Measurements from ENCODE around the gene IFT80. TPM values are rescaled to one million over a fixed set of nuclear protein-coding genes. Genes with fewer than 3 reads are reported as not detected.

IFT80 gene
- total RNA-seq, 1 experiment from 2014 or later = 9.1 TPM

- no TSS peak for BruUV-seq (replicated peaks)
- intact Hi-C loops (cut with micrococcal nuclease) = loop anchor here (10.0 kb wide), 1 partner anchor 185 kb away; the partner anchor contains the start of gene C3orf80
- H3K4me1 ChIP-seq (ENCODE audit: insufficient read depth, low read length) = no peaks in the 10 kb centered on the region
- peaks cover 86% of the 10 kb centered on the region for H3K36me3 ChIP-seq (ENCODE audit: low read depth, low read length)
- H3K79me2 ChIP-seq (ENCODE audit: low read length) = peaks cover 84% of the 10 kb centered on the region
- ATAC-seq (no peak), DNase-seq (no peak)
- ChIA-PET POLR2A (ENCODE audit: unreplicated experiment) (interaction anchor here (0.7 kb wide), 1 partner anchor 159 kb away, joined by 3 read pairs; no protein-coding TSS in a partner anchor), CTCF (no interaction called here)
- no peaks in the 10 kb centered on the region for H3K9me2 ChIP-seq (replicated peaks; ENCODE audit: low read length)
- H4K20me1 ChIP-seq (ENCODE audit: low read length) = peaks cover 39% of the 10 kb centered on the region; the same call in 1 of the 2 replicates
- no peak overlapping the region for H3K27ac ChIP-seq (ENCODE audit: low read length)
- H3K4me2 ChIP-seq (ENCODE audit: low read length) = no peak overlapping the region
- H3K9ac ChIP-seq (ENCODE audit: low read length) = no peak overlapping the region
- TF ChIP-seq CTCF (conservative IDR thresholded peaks at IDR 0.05; ENCODE audit: low read depth, low read length) (no peak), EZH2phosphoT487 (IDR thresholded peaks at IDR 0.05; ENCODE audit: borderline replicate concordance, low read length) (no peak), EZH2 (IDR thresholded peaks at IDR 0.05; ENCODE audit: low read length, unreplicated experiment) (no peak)
- H3F3A ChIP-seq (ENCODE audit: low read length, unreplicated experiment) = peaks cover 18% of the 10 kb centered on the region
- H3K27me3 ChIP-seq (ENCODE audit: low read length) = no peaks in the 10 kb centered on the region
- H2AFZ ChIP-seq (ENCODE audit: low read length) = no peak overlapping the region
- H3K4me3 ChIP-seq (ENCODE audit: low read length) = no peak overlapping the region
- no peaks in the 10 kb centered on the region for H3K9me3 ChIP-seq (ENCODE audit: low read length)
These were observed 11.0 kb upstream of the IFT80 start for GRCh38 chr3:160409812-160410610.

- Histone ChIP-seq H3K27ac (ENCODE audit: low read length) (no peak overlapping the region; the same call in 1 of the 2 replicates), H3K27me3 (ENCODE audit: low read length) (no peaks in the 10 kb centered on the region), H2AFZ (ENCODE audit: low read length) (no peak overlapping the region), H3K4me3 (ENCODE audit: low read length) (peak overlapping the region; percentile 92), H3K4me2 (ENCODE audit: low read length) (peak overlapping the region; percentile 95), H3K9me3 (ENCODE audit: low read length) (no peaks in the 10 kb centered on the region), H3K4me1 (ENCODE audit: insufficient read depth, low read length) (peaks cover 15% of the 10 kb centered on the region), H3K9ac (ENCODE audit: low read length) (peak overlapping the region; percentile 97), H4K20me1 (ENCODE audit: low read length) (peaks cover 76% of the 10 kb centered on the region), H3F3A (ENCODE audit: low read length, unreplicated experiment) (no peaks in the 10 kb centered on the region), H3K36me3 (ENCODE audit: low read depth, low read length) (peaks cover 66% of the 10 kb centered on the region), H3K79me2 (ENCODE audit: low read length) (peaks cover 96% of the 10 kb centered on the region), H3K9me2 (replicated peaks; ENCODE audit: low read length) (no peaks in the 10 kb centered on the region)
- BruUV-seq (replicated peaks) = no TSS peak
- TF ChIP-seq EZH2phosphoT487 (IDR thresholded peaks at IDR 0.05; ENCODE audit: borderline replicate concordance, low read length) = no peak
- no peak for TF ChIP-seq EZH2 (IDR thresholded peaks at IDR 0.05; ENCODE audit: low read length, unreplicated experiment)
- CTCF ChIA-PET = no interaction called here
- no peak for ATAC-seq
- POLR2A ChIA-PET (ENCODE audit: unreplicated experiment) = interaction anchor here (0.6 kb wide), 1 partner anchor 11 kb away, joined by 4 read pairs; no protein-coding TSS in a partner anchor
- no peak for DNase-seq
- intact Hi-C loops (cut with micrococcal nuclease) = loop anchor here (2.0 kb wide), 1 partner anchor 45 kb away; the partner anchor contains the start of gene TRIM59
These were observed 4.9 kb upstream of the IFT80 start for GRCh38 chr3:160403796-160404470.

- CTCF ChIA-PET = no interaction called here
- H3K27me3 ChIP-seq (ENCODE audit: low read length) = no peaks in the 10 kb centered on the region
- H3K9me2 ChIP-seq (replicated peaks; ENCODE audit: low read length) = no peaks in the 10 kb centered on the region
- ATAC-seq (no peak), DNase-seq (peak; percentile 17)
- no peak for TF ChIP-seq CTCF (conservative IDR thresholded peaks at IDR 0.05; ENCODE audit: low read depth, low read length)
- TF ChIP-seq EZH2 (IDR thresholded peaks at IDR 0.05; ENCODE audit: low read length, unreplicated experiment) = no peak
- no peak for TF ChIP-seq EZH2phosphoT487 (IDR thresholded peaks at IDR 0.05; ENCODE audit: borderline replicate concordance, low read length)
- H3K79me2 ChIP-seq (ENCODE audit: low read length) = peaks cover 97% of the 10 kb centered on the region
- POLR2A ChIA-PET (ENCODE audit: unreplicated experiment) = no interaction called here
- peak overlapping the region; percentile 5; the same call in 1 of the 2 replicates for H3K27ac ChIP-seq (ENCODE audit: low read length)
- peaks cover 19% of the 10 kb centered on the region for H3K4me1 ChIP-seq (ENCODE audit: insufficient read depth, low read length)
- peaks cover 70% of the 10 kb centered on the region for H4K20me1 ChIP-seq (ENCODE audit: low read length)
- H3K4me2 ChIP-seq (ENCODE audit: low read length) = peak overlapping the region; percentile 95
- no TSS peak for BruUV-seq (replicated peaks)
- H2AFZ ChIP-seq (ENCODE audit: low read length) = no peak overlapping the region
- H3K9ac ChIP-seq (ENCODE audit: low read length) = peak overlapping the region; percentile 97
- H3K9me3 ChIP-seq (ENCODE audit: low read length) = no peaks in the 10 kb centered on the region
- H3F3A ChIP-seq (ENCODE audit: low read length, unreplicated experiment) = no peaks in the 10 kb centered on the region
- H3K36me3 ChIP-seq (ENCODE audit: low read depth, low read length) = peaks cover 59% of the 10 kb centered on the region
- intact Hi-C loops (cut with micrococcal nuclease) = no loop called here
- H3K4me3 ChIP-seq (ENCODE audit: low read length) = peak overlapping the region; percentile 92
These were observed 4.1 kb upstream of the IFT80 start for GRCh38 chr3:160403028-160403545.

All from PC-3 (cell line).